ENCODE results near the gene COL11A2. TPM values are rescaled to one million over a fixed set of nuclear protein-coding genes. Genes with fewer than 3 reads are reported as not detected.

COL11A2 gene
- total RNA-seq, 1 experiment from 2014 or later: 7.6 TPM

DNA sequence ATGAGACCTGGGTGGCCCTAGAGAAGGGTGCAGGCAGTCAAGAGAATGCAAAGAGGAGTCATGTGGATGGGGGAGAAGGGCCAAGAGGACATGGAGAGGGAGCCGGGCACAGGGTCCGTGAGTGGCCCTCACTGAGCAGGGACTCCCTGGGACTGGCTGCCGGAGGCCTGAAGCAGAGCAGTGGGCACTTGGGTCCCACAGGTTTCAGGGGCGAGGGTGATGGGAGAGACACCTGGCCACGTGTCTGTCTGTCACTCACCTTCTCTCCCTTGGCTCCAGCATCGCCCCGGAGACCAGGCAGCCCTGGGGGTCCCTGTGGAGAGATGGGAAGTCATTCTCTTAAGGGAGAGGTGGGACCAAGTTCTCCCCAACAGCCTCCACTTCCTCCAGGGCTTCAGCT is 25.5 kb downstream of the COL11A2 start:
- no TSS peak for BruUV-seq (replicated peaks)
- Histone ChIP-seq H3K4me3 (replicated peaks in 1 of 2; ENCODE audit: low read depth in 1 of 2, low read length in 2 of 2) (no peak overlapping the region), H4K20me1 (ENCODE audit: insufficient read depth) (no peaks in the 10 kb centered on the region), H3K4me2 (ENCODE audit: low read length) (no peak overlapping the region), H3K9ac (ENCODE audit: low read length) (no peak overlapping the region), H3K79me2 (ENCODE audit: insufficient read depth, low read length) (no peaks in the 10 kb centered on the region), H3K36me3 (ENCODE audit: control insufficient read depth in 1 of 2, insufficient read depth in 2 of 2, low read length in 2 of 2) (no peaks in the 10 kb centered on the region), H2AFZ (ENCODE audit: low read depth, low read length, poor library complexity, severe bottlenecking) (no peak overlapping the region), H3K9me2 (ENCODE audit: insufficient read depth) (no peaks in the 10 kb centered on the region), H3K4me1 (ENCODE audit: control insufficient read depth in 1 of 2, insufficient read depth in 2 of 2, low read length in 2 of 2) (peaks cover 2 to 11% of the 10 kb centered on the region in 2 experiments; a peak in 3 of 4 replicates), H3K9me3 (ENCODE audit: control insufficient read depth in 1 of 2, insufficient read depth in 1 of 2, low read depth in 1 of 2, low read length in 2 of 2) (no peaks in the 10 kb centered on the region), H3K27ac (ENCODE audit: low read depth, low read length) (no peak overlapping the region), H3K27me3 (ENCODE audit: insufficient read depth, low read length) (no peaks in the 10 kb centered on the region)
- intact Hi-C loops (cut with micrococcal nuclease): no loop called here
- no peak for DNase-seq (ENCODE audit: low read depth, low spot score)
- ATAC-seq: no peak
- TF ChIP-seq SP1 (IDR thresholded peaks at IDR 0.05; ENCODE audit: low read depth) (no peak), EGR1 (IDR thresholded peaks at IDR 0.05; ENCODE audit: low read depth) (no peak), SIN3A (IDR thresholded peaks at IDR 0.05; ENCODE audit: low read depth) (no peak), ZNF274 (IDR thresholded peaks at IDR 0.05; ENCODE audit: low read depth, low read length) (no peak)
- ChIA-PET POLR2A (no interaction called here), RAD21 (ENCODE audit: low non-redundant PET in 1 of 2, low total read pairs in 2 of 2, uncharacterized antibody in 2 of 2, unreplicated experiment in 2 of 2) (no interaction called here), CTCF (no interaction called here)

DNA sequence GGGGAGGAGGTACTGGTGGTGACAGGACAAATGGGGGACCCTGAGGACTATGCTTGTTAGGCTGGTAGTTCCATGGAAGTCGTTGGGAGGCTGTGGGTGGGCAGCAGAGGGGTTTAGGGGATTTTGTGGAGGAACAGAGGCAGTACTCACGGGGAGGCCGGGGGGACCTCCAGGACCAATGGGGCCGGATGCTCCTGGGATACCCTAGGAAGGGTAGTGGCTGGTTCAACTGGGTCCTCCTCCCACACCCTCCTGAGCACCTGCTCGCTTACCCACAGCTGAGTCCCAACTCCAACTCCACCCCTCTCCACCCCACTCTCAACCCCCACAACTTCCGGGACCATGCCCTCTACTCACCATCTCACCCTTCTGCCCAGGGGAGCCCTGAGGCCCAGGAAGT is 25.9 kb downstream of the COL11A2 start:
- CTCF ChIA-PET: no interaction called here
- no peaks in the 10 kb centered on the region for H3K9me3 ChIP-seq (ENCODE audit: control insufficient read depth in 1 of 2, insufficient read depth in 1 of 2, low read depth in 1 of 2, low read length in 2 of 2)
- H3K36me3 ChIP-seq (ENCODE audit: control insufficient read depth in 1 of 2, insufficient read depth in 2 of 2, low read length in 2 of 2): no peaks in the 10 kb centered on the region
- no peak overlapping the region for H3K9ac ChIP-seq (ENCODE audit: low read length)
- H3K27ac ChIP-seq (ENCODE audit: low read depth, low read length): no peak overlapping the region
- intact Hi-C loops (cut with micrococcal nuclease): no loop called here
- no peak overlapping the region for H3K4me2 ChIP-seq (ENCODE audit: low read length)
- DNase-seq (ENCODE audit: low read depth, low spot score) (no peak), ATAC-seq (no peak)
- H3K9me2 ChIP-seq (ENCODE audit: insufficient read depth): no peaks in the 10 kb centered on the region
- TF ChIP-seq EZH2phosphoT487 (IDR thresholded peaks at IDR 0.05; ENCODE audit: borderline replicate concordance) (no peak), POLR2A (IDR thresholded peaks at IDR 0.05; ENCODE audit: borderline replicate concordance, extremely low read depth, insufficient read depth, insufficient read length) (no peak), FOSL1 (IDR thresholded peaks at IDR 0.05; ENCODE audit: low read depth) (no peak), ELF1 (IDR thresholded peaks at IDR 0.05; ENCODE audit: borderline replicate concordance, low read depth) (no peak), EZH2 (IDR thresholded peaks at IDR 0.05) (no peak), POLR2AphosphoS5 (IDR thresholded peaks at IDR 0.05; ENCODE audit: low read depth, low read length) (no peak), SRF (IDR thresholded peaks at IDR 0.05; ENCODE audit: low read depth) (no peak), TCF7L2 (IDR thresholded peaks at IDR 0.05; ENCODE audit: borderline replicate concordance, extremely low read depth, insufficient read depth, insufficient read length) (no peak), ZFX (IDR thresholded peaks at IDR 0.05) (no peak), SIN3A (IDR thresholded peaks at IDR 0.05; ENCODE audit: low read depth) (no peak), YY1 (IDR thresholded peaks at IDR 0.05; ENCODE audit: extremely low read depth, insufficient replicate concordance, low read depth, low read length) (no peak), EGR1 (IDR thresholded peaks at IDR 0.05; ENCODE audit: low read depth) (no peak)
- TF ChIP-seq, protein P1, sequence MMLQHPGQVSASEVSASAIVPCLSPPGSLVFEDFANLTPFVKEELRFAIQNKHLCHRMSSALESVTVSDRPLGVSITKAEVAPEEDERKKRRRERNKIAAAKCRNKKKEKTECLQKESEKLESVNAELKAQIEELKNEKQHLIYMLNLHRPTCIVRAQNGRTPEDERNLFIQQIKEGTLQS (IDR thresholded peaks at IDR 0.05): no peak
- TF ChIP-seq, protein P2, sequence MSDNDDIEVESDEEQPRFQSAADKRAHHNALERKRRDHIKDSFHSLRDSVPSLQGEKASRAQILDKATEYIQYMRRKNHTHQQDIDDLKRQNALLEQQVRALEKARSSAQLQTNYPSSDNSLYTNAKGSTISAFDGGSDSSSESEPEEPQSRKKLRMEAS (IDR thresholded peaks at IDR 0.05): no peak
- TF ChIP-seq, protein P3, sequence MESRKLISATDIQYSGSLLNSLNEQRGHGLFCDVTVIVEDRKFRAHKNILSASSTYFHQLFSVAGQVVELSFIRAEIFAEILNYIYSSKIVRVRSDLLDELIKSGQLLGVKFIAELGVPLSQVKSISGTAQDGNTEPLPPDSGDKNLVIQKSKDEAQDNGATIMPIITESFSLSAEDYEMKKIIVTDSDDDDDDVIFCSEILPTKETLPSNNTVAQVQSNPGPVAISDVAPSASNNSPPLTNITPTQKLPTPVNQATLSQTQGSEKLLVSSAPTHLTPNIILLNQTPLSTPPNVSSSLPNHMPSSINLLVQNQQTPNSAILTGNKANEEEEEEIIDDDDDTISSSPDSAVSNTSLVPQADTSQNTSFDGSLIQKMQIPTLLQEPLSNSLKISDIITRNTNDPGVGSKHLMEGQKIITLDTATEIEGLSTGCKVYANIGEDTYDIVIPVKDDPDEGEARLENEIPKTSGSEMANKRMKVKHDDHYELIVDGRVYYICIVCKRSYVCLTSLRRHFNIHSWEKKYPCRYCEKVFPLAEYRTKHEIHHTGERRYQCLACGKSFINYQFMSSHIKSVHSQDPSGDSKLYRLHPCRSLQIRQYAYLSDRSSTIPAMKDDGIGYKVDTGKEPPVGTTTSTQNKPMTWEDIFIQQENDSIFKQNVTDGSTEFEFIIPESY (IDR thresholded peaks at IDR 0.05; ENCODE audit: extremely low read depth, insufficient replicate concordance, low read length): no peak
- TF ChIP-seq, protein P4, sequence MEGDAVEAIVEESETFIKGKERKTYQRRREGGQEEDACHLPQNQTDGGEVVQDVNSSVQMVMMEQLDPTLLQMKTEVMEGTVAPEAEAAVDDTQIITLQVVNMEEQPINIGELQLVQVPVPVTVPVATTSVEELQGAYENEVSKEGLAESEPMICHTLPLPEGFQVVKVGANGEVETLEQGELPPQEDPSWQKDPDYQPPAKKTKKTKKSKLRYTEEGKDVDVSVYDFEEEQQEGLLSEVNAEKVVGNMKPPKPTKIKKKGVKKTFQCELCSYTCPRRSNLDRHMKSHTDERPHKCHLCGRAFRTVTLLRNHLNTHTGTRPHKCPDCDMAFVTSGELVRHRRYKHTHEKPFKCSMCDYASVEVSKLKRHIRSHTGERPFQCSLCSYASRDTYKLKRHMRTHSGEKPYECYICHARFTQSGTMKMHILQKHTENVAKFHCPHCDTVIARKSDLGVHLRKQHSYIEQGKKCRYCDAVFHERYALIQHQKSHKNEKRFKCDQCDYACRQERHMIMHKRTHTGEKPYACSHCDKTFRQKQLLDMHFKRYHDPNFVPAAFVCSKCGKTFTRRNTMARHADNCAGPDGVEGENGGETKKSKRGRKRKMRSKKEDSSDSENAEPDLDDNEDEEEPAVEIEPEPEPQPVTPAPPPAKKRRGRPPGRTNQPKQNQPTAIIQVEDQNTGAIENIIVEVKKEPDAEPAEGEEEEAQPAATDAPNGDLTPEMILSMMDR (IDR thresholded peaks at IDR 0.05 in 2 of 3, conservative IDR thresholded peaks at IDR 0.05 in 1 of 3; ENCODE audit: borderline replicate concordance in 1 of 3, insufficient read depth in 1 of 3, low read depth in 2 of 3, low read length in 2 of 3): no peak
- no TSS peak for BruUV-seq (replicated peaks)
- RAD21 ChIA-PET (ENCODE audit: low non-redundant PET in 1 of 2, low total read pairs in 2 of 2, uncharacterized antibody in 2 of 2, unreplicated experiment in 2 of 2): no interaction called here
- no peaks in the 10 kb centered on the region for H4K20me1 ChIP-seq (ENCODE audit: insufficient read depth)
- no peaks in the 10 kb centered on the region for H3K27me3 ChIP-seq (ENCODE audit: insufficient read depth, low read length)
- H3K4me1 ChIP-seq (ENCODE audit: control insufficient read depth in 1 of 2, insufficient read depth in 2 of 2, low read length in 2 of 2): peaks cover 2 to 16% of the 10 kb centered on the region in 2 experiments; a peak in 3 of 4 replicates
- no peaks in the 10 kb centered on the region for H3K79me2 ChIP-seq (ENCODE audit: insufficient read depth, low read length)
- H3K4me3 ChIP-seq (replicated peaks in 1 of 2; ENCODE audit: low read depth in 1 of 2, low read length in 2 of 2): no peak overlapping the region
- POLR2A ChIA-PET: no interaction called here
- H2AFZ ChIP-seq (ENCODE audit: low read depth, low read length, poor library complexity, severe bottlenecking): no peak overlapping the region
